CD4-positive, alpha-beta T cell (primary cell): ENCODE data around the gene CD55. TPM values are rescaled to one million over a fixed set of nuclear protein-coding genes. Genes with fewer than 3 reads are reported as not detected.

Experiments used
- ATAC-seq: fragments of 200-7000 bp; cut with Tn5 transposase; one replicate; pipeline ENCODE4 v1.10.0; 2022; ENCODE audit warnings: mild to moderate bottlenecking; ENCODE audit not compliant: poor library complexity
- CTCF ChIA-PET: fragments of 350-600 bp; sonication (Branson Sonifier 250); formaldehyde crosslinking; loops from one replicate; lab custom pipeline; 2021; ENCODE audit warnings: antibody characterized with exemption, inconsistent platforms; lab: Charles Lee
- POLR2A ChIA-PET: fragments of 350-600 bp; sonication (Branson Sonifier 250); formaldehyde crosslinking; loops from one replicate; lab custom pipeline; 2021; ENCODE audit warnings: antibody characterized with exemption, inconsistent platforms; lab: Charles Lee
- DNase-seq, 14 experiments: peaks; one replicate each; pipeline ENCODE4 v3.0.0-alpha.2; 2013 to 2020; ENCODE audit warnings: mixed read lengths in 2 of 14
- H3K27ac ChIP-seq, 2 donors: one replicate each; pipeline versions ENCODE4 v1.5.1 to v1.7.0; 2013; ENCODE audit warnings: low read length in 2 of 2, low read depth in 1 of 2, mild to moderate bottlenecking in 1 of 2
- H3K27me3 ChIP-seq, 2 experiments: 1 replicate in 1 of 2; 2 replicates in 1 of 2; pipeline versions ENCODE4 v1.6.1 to v1.7.0; 2013; ENCODE audit warnings: low read length in 2 of 2, control low read depth in 1 of 2, mild to moderate bottlenecking in 1 of 2, moderate library complexity in 1 of 2; ENCODE audit not compliant: insufficient read depth in 2 of 2, control insufficient read depth in 1 of 2
- H3K36me3 ChIP-seq: one replicate; pipeline ENCODE4 v1.6.1; 2013; ENCODE audit warnings: low read length, control low read depth; ENCODE audit not compliant: insufficient read depth
- H3K4me1 ChIP-seq: one replicate; pipeline ENCODE4 v1.6.1; 2013; ENCODE audit warnings: low read length, control low read depth; ENCODE audit not compliant: insufficient read depth
- H3K4me3 ChIP-seq: one replicate; pipeline ENCODE4 v1.5.1; 2013; ENCODE audit warnings: mild to moderate bottlenecking, low read length, moderate library complexity
- H3K9me3 ChIP-seq, 2 experiments: 1 replicate in 1 of 2; 2 replicates in 1 of 2; pipeline versions ENCODE4 v1.6.1 to v1.7.0; 2013; ENCODE audit warnings: low read length in 2 of 2, mild to moderate bottlenecking in 2 of 2, control low read depth in 1 of 2, moderate library complexity in 1 of 2; ENCODE audit not compliant: control insufficient read depth in 1 of 2, insufficient read depth in 1 of 2
- H3K27ac Mint-ChIP-seq: one replicate; pipeline ENCODE4 v1.8.0; 2020; ENCODE audit warnings: mixed read lengths
- H3K27me3 Mint-ChIP-seq: one replicate; pipeline ENCODE4 v1.8.0; 2021; ENCODE audit warnings: mixed read lengths
- H3K36me3 Mint-ChIP-seq: one replicate; pipeline ENCODE4 v1.8.0; 2021; ENCODE audit warnings: low read depth, mixed read lengths
- H3K4me1 Mint-ChIP-seq: one replicate; pipeline ENCODE4 v1.8.0; 2021; ENCODE audit warnings: low read depth, mixed read lengths
- H3K4me3 Mint-ChIP-seq: one replicate; pipeline ENCODE4 v1.8.0; 2020; ENCODE audit warnings: mild to moderate bottlenecking, mixed read lengths
- H3K9me3 Mint-ChIP-seq: one replicate; pipeline ENCODE4 v1.8.0; 2020; ENCODE audit warnings: mixed read lengths
- intact Hi-C, 2 experiments: fragments of 100-400 bp; cut with DNase I in 1 of 2; cut with micrococcal nuclease in 1 of 2; formaldehyde crosslinking; loops; one replicate each; pipeline versions ENCODE4 v1.15.1 to v1.9.0; 2023 to 2025; cut with DNase I, micrococcal nuclease
- total RNA-seq, 174 experiments: library from RNA in 2 of 174; stranded (reverse) in 2 of 174; gene quantifications; one replicate each; pipeline ENCODE4 v1.2.3 and lab custom pipeline; 2021 to 2026
- TF ChIP-seq, protein P1 (sequence below): fragments of 200-600 bp; IDR thresholded peaks from one replicate; pipeline ENCODE4 v1.8.0; 2022; ENCODE audit warnings: antibody characterized with exemption, mild to moderate bottlenecking

Gene CD55
- total RNA-seq, 2 experiments from 2014 or later, result 218 to 229 TPM

- Histone ChIP-seq H3K36me3 (peaks cover 74% of the 10 kb centered on the region), H3K4me1 (peaks cover 17% of the 10 kb centered on the region), H3K4me3 (no peak overlapping the region), H3K27ac (no peak overlapping the region), H3K9me3 (no peaks in the 10 kb centered on the region), H3K27me3 (no peaks in the 10 kb centered on the region)
- DNase-seq (no peak), ATAC-seq (no peak)
- POLR2A ChIA-PET, result interaction anchor here (0.7 kb wide), 1 partner anchor 21 kb away, joined by 4 read pairs; the partner anchor contains the start of gene CD55
- no peak overlapping the region for H3K4me3 Mint-ChIP-seq
- peaks cover 80% of the 10 kb centered on the region for H3K4me1 Mint-ChIP-seq
- peaks cover 95% of the 10 kb centered on the region for H3K36me3 Mint-ChIP-seq
- H3K9me3 Mint-ChIP-seq, result no peaks in the 10 kb centered on the region
- H3K27ac Mint-ChIP-seq, result no peak overlapping the region
- CTCF ChIA-PET, result no interaction called here
- H3K27me3 Mint-ChIP-seq, result no peaks in the 10 kb centered on the region
- TF ChIP-seq, protein P1, sequence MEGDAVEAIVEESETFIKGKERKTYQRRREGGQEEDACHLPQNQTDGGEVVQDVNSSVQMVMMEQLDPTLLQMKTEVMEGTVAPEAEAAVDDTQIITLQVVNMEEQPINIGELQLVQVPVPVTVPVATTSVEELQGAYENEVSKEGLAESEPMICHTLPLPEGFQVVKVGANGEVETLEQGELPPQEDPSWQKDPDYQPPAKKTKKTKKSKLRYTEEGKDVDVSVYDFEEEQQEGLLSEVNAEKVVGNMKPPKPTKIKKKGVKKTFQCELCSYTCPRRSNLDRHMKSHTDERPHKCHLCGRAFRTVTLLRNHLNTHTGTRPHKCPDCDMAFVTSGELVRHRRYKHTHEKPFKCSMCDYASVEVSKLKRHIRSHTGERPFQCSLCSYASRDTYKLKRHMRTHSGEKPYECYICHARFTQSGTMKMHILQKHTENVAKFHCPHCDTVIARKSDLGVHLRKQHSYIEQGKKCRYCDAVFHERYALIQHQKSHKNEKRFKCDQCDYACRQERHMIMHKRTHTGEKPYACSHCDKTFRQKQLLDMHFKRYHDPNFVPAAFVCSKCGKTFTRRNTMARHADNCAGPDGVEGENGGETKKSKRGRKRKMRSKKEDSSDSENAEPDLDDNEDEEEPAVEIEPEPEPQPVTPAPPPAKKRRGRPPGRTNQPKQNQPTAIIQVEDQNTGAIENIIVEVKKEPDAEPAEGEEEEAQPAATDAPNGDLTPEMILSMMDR, result no peak
- intact Hi-C loops, result no loop called here
Measured at GRCh38 chr1:207342332-207342731, 20.9 kb downstream of the CD55 start.

- ChIA-PET POLR2A (interaction anchor here (0.9 kb wide), 1 partner anchor 21 kb away, joined by 3 read pairs; no protein-coding TSS in a partner anchor), CTCF (no interaction called here)
- Mint-ChIP-seq H3K4me3 (no peak overlapping the region), H3K36me3 (peaks cover 97% of the 10 kb centered on the region), H3K27ac (no peak overlapping the region), H3K9me3 (no peaks in the 10 kb centered on the region), H3K27me3 (no peaks in the 10 kb centered on the region), H3K4me1 (peaks cover 81% of the 10 kb centered on the region)
- Histone ChIP-seq H3K4me3 (no peak overlapping the region), H3K9me3 (no peaks in the 10 kb centered on the region), H3K27me3 (no peaks in the 10 kb centered on the region), H3K4me1 (peaks cover 17% of the 10 kb centered on the region), H3K27ac (no peak overlapping the region), H3K36me3 (peaks cover 78% of the 10 kb centered on the region)
- no peak for DNase-seq
- ATAC-seq, result no peak
- TF ChIP-seq, protein P1, result no peak
- intact Hi-C loops, result no loop called here
Measured at GRCh38 chr1:207343675-207344074, 22.2 kb downstream of the CD55 start.

DNA sequence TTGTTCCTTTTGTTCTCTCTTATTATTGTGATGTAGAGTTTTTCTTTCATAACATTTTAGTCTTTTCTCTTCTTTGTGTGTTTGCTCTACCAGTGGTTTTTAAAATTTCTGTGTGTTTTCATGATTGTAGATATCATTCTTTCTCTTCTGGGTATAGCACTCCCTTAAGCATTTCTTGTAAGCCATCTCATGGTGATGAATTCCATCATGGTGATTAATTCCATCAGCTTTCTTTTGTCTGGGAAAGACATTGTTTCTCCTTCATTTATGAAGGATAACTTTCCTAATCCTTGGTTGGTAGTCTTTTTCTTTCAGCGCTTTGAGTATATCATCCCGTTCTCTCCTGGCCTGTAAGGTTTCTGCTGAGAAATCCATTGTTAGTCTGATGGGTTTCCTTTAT lies 22.7 kb downstream of the CD55 start:
- Histone ChIP-seq H3K27me3 (no peaks in the 10 kb centered on the region), H3K9me3 (no peaks in the 10 kb centered on the region), H3K4me3 (no peak overlapping the region), H3K36me3 (peaks cover 74% of the 10 kb centered on the region), H3K4me1 (peaks cover 17% of the 10 kb centered on the region), H3K27ac (no peak overlapping the region)
- no peaks in the 10 kb centered on the region for H3K9me3 Mint-ChIP-seq
- peaks cover 81% of the 10 kb centered on the region for H3K4me1 Mint-ChIP-seq
- TF ChIP-seq, protein P1, result no peak
- intact Hi-C loops, result no loop called here
- H3K4me3 Mint-ChIP-seq, result no peak overlapping the region
- POLR2A ChIA-PET, result interaction anchor here (0.9 kb wide), 1 partner anchor 22 kb away, joined by 3 read pairs; no protein-coding TSS in a partner anchor
- CTCF ChIA-PET, result no interaction called here
- H3K36me3 Mint-ChIP-seq, result peaks cover 99% of the 10 kb centered on the region
- no peaks in the 10 kb centered on the region for H3K27me3 Mint-ChIP-seq
- DNase-seq, result no peak
- no peak for ATAC-seq
- no peak overlapping the region for H3K27ac Mint-ChIP-seq
